Caco-2 (cell line): ENCODE data around the gene INAVA. TPM values are rescaled to one million over a fixed set of nuclear protein-coding genes. Genes with fewer than 3 reads are reported as not detected.
A peak's percentile ranks its signal among the peaks of the same experiment; 100 is the strongest.

ENCODE experiments used
- BruUV-seq: library from RNA; stranded (reverse); fragments of 400-500 nt; replicated peaks from 2 replicates; lab custom pipeline; 2021; lab: Mats Ljungman, UMichigan
- CTCF ChIA-PET: fragments of 300-600 bp; sonication (Branson Sonifier 250); formaldehyde crosslinking; loops from one replicate; lab custom pipeline; 2022; ENCODE audit warnings: antibody characterized with exemption; lab: Charles Lee
- POLR2A ChIA-PET: fragments of 300-600 bp; sonication (Branson Sonifier 250); formaldehyde crosslinking; loops from one replicate; lab custom pipeline; 2022; ENCODE audit warnings: antibody characterized with exemption; lab: Charles Lee
- DNase-seq, 2 experiments: peaks; one replicate each; pipeline versions ENCODE4 v3.0.0 to v3.0.0-alpha.2; 2020 to 2022
- H3K27me3 ChIP-seq: replicated peaks from 2 replicates; pipeline ENCODE4 v1.6.0; 2011; ENCODE audit warnings: low read length; ENCODE audit not compliant: control insufficient read depth, insufficient read depth
- H3K36me3 ChIP-seq: 2 replicates; pipeline ENCODE4 v1.5.1; 2011; ENCODE audit warnings: low read length; ENCODE audit not compliant: control insufficient read depth, insufficient read depth
- H3K4me1 ChIP-seq: fragments of 250-450 bp; sonication (Bioruptor Pico); 2 replicates; pipeline ENCODE4 v1.5.1; 2020; ENCODE audit warnings: mild to moderate bottlenecking
- H3K4me3 ChIP-seq: 2 replicates; pipeline ENCODE4 v1.5.1; 2011; ENCODE audit warnings: low read depth, mild to moderate bottlenecking, control low read depth, low read length
- H3K9me3 ChIP-seq: fragments of 250-450 bp; sonication (Bioruptor Pico); 2 replicates; pipeline ENCODE4 v1.5.1; 2020; ENCODE audit warnings: mild to moderate bottlenecking, moderate library complexity
- H3K27ac Mint-ChIP-seq: one replicate; pipeline ENCODE4 v1.8.0; 2022; ENCODE audit warnings: mixed read lengths; ENCODE audit not compliant: unreplicated experiment
- H3K27me3 Mint-ChIP-seq: one replicate; pipeline ENCODE4 v1.8.0; 2022; ENCODE audit warnings: mixed read lengths; ENCODE audit not compliant: insufficient read depth, unreplicated experiment
- H3K36me3 Mint-ChIP-seq: one replicate; pipeline ENCODE4 v1.8.0; 2022; ENCODE audit warnings: mild to moderate bottlenecking, mixed read lengths; ENCODE audit not compliant: insufficient read depth, unreplicated experiment
- H3K4me1 Mint-ChIP-seq: one replicate; pipeline ENCODE4 v1.8.0; 2022; ENCODE audit warnings: low read depth, mixed read lengths; ENCODE audit not compliant: unreplicated experiment
- H3K4me3 Mint-ChIP-seq: one replicate; pipeline ENCODE4 v1.8.0; 2022; ENCODE audit warnings: mild to moderate bottlenecking, moderate library complexity, mixed read lengths; ENCODE audit not compliant: unreplicated experiment
- H3K9me3 Mint-ChIP-seq: one replicate; pipeline ENCODE4 v1.8.0; 2022; ENCODE audit warnings: mixed read lengths; ENCODE audit not compliant: unreplicated experiment
- intact Hi-C: fragments of 100-400 bp; cut with micrococcal nuclease; formaldehyde crosslinking; loops from one replicate; pipeline ENCODE4 v1.10.0; 2022; ENCODE audit not compliant: unreplicated experiment
- total RNA-seq: library from RNA; stranded (reverse); gene quantifications from 2 replicates; pipeline ENCODE4 v1.2.3, GENCODE V29; 2022
- TF ChIP-seq, protein P1 (sequence below), 2 experiments: fragments of 200-600 bp in 1 of 2; IDR thresholded peaks; 1 replicate in 1 of 2; 2 replicates in 1 of 2; pipeline versions ENCODE4 v1.5.1 to v1.8.0; 2011 to 2022; ENCODE audit warnings: antibody characterized with exemption in 1 of 2, control low read depth in 1 of 2, inconsistent platforms in 1 of 2, low read depth in 1 of 2, low read length in 1 of 2, mild to moderate bottlenecking in 1 of 2, moderate library complexity in 1 of 2; ENCODE audit not compliant: insufficient read depth in 1 of 2, severe bottlenecking in 1 of 2, unreplicated experiment in 1 of 2

Gene INAVA
- total RNA-seq, 1 experiment from 2014 or later: 123 TPM

DNA sequence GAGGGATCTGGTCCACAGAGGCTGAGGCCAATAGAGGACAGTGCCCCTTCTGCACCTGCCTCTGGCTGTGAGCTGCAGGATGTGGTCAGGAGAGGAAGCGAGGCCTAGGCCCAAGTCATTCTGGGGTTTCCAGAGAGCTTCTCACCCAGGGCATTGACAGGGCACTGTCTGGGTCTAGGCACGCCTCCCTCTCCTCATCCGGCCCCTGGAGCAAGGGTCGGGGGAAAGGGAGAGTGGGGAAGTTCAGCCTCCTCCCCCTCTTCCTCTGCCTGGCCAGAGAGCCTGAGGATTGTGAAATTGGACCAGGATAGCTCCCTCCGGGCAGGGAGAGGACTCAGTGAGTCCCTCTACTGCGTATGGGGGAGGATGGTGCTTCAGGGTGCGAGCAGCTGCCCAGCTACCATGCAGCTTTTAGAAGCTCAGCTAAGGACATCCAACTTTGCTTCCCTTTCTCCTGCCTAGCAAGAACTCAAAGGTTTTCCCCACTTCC is 6.3 kb upstream of the INAVA start:
- H3K4me1 Mint-ChIP-seq: peaks cover 23% of the 10 kb centered on the region
- no peak overlapping the region for H3K27ac Mint-ChIP-seq
- CTCF ChIA-PET: interaction anchor here (0.7 kb wide), 1 partner anchor 29 kb away, joined by 3 read pairs; no protein-coding TSS in a partner anchor
- intact Hi-C loops: no loop called here
- TF ChIP-seq, protein P1, sequence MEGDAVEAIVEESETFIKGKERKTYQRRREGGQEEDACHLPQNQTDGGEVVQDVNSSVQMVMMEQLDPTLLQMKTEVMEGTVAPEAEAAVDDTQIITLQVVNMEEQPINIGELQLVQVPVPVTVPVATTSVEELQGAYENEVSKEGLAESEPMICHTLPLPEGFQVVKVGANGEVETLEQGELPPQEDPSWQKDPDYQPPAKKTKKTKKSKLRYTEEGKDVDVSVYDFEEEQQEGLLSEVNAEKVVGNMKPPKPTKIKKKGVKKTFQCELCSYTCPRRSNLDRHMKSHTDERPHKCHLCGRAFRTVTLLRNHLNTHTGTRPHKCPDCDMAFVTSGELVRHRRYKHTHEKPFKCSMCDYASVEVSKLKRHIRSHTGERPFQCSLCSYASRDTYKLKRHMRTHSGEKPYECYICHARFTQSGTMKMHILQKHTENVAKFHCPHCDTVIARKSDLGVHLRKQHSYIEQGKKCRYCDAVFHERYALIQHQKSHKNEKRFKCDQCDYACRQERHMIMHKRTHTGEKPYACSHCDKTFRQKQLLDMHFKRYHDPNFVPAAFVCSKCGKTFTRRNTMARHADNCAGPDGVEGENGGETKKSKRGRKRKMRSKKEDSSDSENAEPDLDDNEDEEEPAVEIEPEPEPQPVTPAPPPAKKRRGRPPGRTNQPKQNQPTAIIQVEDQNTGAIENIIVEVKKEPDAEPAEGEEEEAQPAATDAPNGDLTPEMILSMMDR (IDR thresholded peaks at IDR 0.05; ENCODE audit: insufficient read depth in 1 of 2, low read depth in 1 of 2, low read length in 1 of 2, severe bottlenecking in 1 of 2, unreplicated experiment in 1 of 2): no peak
- Histone ChIP-seq H3K9me3 (no peaks in the 10 kb centered on the region), H3K36me3 (no peaks in the 10 kb centered on the region), H3K27me3 (no peaks in the 10 kb centered on the region), H3K4me3 (no peak overlapping the region), H3K4me1 (peaks cover 7% of the 10 kb centered on the region)
- H3K27me3 Mint-ChIP-seq: no peaks in the 10 kb centered on the region
- H3K4me3 Mint-ChIP-seq: no peak overlapping the region
- POLR2A ChIA-PET: no interaction called here
- DNase-seq: no peak
- peaks cover 17% of the 10 kb centered on the region for H3K36me3 Mint-ChIP-seq
- BruUV-seq: no TSS peak
- no peaks in the 10 kb centered on the region for H3K9me3 Mint-ChIP-seq

DNA sequence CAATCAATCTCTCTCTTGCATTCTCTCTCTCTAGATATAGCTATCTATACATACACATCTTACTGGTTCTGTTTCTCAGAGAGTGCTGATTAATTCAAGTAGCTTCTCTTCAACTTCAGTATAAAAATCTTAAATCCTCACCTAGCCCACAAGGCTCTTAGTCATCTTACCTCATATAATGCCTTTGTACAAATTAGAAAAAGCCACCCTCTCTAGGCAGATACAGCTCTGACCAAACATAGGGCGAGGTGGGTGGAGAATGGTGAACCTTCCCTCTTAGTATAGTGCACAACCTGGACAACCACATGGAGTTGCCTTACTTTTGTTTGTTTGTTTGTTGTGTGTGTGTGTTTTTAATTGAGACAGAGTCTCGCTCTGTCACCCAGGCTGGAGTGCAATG is 5.1 kb upstream of the INAVA start:
- Mint-ChIP-seq H3K4me3 (no peak overlapping the region), H3K36me3 (peaks cover 25% of the 10 kb centered on the region), H3K27me3 (no peaks in the 10 kb centered on the region), H3K9me3 (no peaks in the 10 kb centered on the region), H3K27ac (peak overlapping the region; percentile 23), H3K4me1 (peaks cover 30% of the 10 kb centered on the region)
- intact Hi-C loops: no loop called here
- DNase-seq: no peak
- CTCF ChIA-PET: interaction anchor here (0.6 to 1.2 kb wide), 2 partner anchors 132 to 153 kb away, joined by 3 read pairs; no protein-coding TSS in a partner anchor
- H3K27me3 ChIP-seq: no peaks in the 10 kb centered on the region
- no peaks in the 10 kb centered on the region for H3K36me3 ChIP-seq
- H3K4me3 ChIP-seq: no peak overlapping the region
- TF ChIP-seq, protein P1 (IDR thresholded peaks at IDR 0.05; ENCODE audit: insufficient read depth in 1 of 2, low read depth in 1 of 2, low read length in 1 of 2, severe bottlenecking in 1 of 2, unreplicated experiment in 1 of 2): no peak
- POLR2A ChIA-PET: no interaction called here
- no TSS peak for BruUV-seq
- H3K4me1 ChIP-seq: peaks cover 14% of the 10 kb centered on the region
- no peaks in the 10 kb centered on the region for H3K9me3 ChIP-seq

DNA sequence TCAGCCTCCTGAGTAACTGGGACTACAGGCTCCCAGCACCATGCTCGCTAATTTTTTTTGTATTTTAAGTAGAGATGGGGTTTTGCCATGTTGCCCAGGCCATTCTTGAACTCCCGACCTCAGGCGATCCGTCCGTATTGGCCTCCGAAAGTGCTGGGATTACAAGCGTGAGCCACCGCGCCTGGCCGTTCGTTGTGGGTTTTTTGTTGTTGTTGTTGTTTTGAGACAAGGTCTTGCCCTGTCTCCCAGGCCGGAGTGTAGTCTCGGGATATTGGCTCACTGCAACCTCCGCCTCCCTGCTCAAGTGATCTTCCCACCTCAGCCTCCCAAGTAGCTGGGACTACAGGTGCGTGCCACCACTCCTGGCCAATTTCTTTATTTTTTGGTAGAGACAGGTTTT is 4.7 kb upstream of the INAVA start:
- H3K36me3 Mint-ChIP-seq: peaks cover 29% of the 10 kb centered on the region
- no peak overlapping the region for H3K4me3 ChIP-seq
- H3K27me3 Mint-ChIP-seq: no peaks in the 10 kb centered on the region
- peak overlapping the region; percentile 94 for H3K27ac Mint-ChIP-seq
- no peaks in the 10 kb centered on the region for H3K27me3 ChIP-seq
- H3K4me1 ChIP-seq: peaks cover 15% of the 10 kb centered on the region
- CTCF ChIA-PET: interaction anchor here (1.2 kb wide), 1 partner anchor 153 kb away, joined by 3 read pairs; no protein-coding TSS in a partner anchor
- DNase-seq: no peak
- TF ChIP-seq, protein P1 (IDR thresholded peaks at IDR 0.05; ENCODE audit: insufficient read depth in 1 of 2, low read depth in 1 of 2, low read length in 1 of 2, severe bottlenecking in 1 of 2, unreplicated experiment in 1 of 2): no peak
- POLR2A ChIA-PET: no interaction called here
- H3K4me1 Mint-ChIP-seq: peaks cover 30% of the 10 kb centered on the region
- H3K4me3 Mint-ChIP-seq: peak overlapping the region; percentile 97
- intact Hi-C loops: loop anchor here (2.0 to 5.0 kb wide), 4 partner anchors 27 to 223 kb away; partner anchors contain the start of genes CACNA1S, DDX59 and KIF21B
- H3K36me3 ChIP-seq: no peaks in the 10 kb centered on the region
- BruUV-seq: no TSS peak
- H3K9me3 Mint-ChIP-seq: no peaks in the 10 kb centered on the region
- no peaks in the 10 kb centered on the region for H3K9me3 ChIP-seq
